NCI-H1436 treated with DMSO at 0.1 percent for 48 hours (cell line): ENCODE results near the gene FAM241B.

ENCODE experiments used
- DNase-seq: peaks from one replicate; lab custom pipeline; 2025; lab: John Stamatoyannopoulos, UW

Gene FAM241B

GRCh38 chr10:69666756-69667155 lies 36.7 kb downstream of the FAM241B start:
- DNase-seq: no peak

GRCh38 chr10:69668721-69669120 lies 38.7 kb downstream of the FAM241B start:
- DNase-seq: no peak

- no peak for DNase-seq
Observed at GRCh38 chr10:69669409-69669808, 39.4 kb downstream of the FAM241B start.

- DNase-seq: no peak
Observed at GRCh38 chr10:69673521-69673920, 43.5 kb downstream of the FAM241B start.

- no peak for DNase-seq
Observed at GRCh38 chr10:69674786-69675185, 44.7 kb downstream of the FAM241B start.

GRCh38 chr10:69676301-69676700 lies 46.3 kb downstream of the FAM241B start:
- DNase-seq: no peak

GRCh38 chr10:69677985-69678654 lies 48.1 kb downstream of the FAM241B start:
- DNase-seq: no peak

- no peak for DNase-seq
Observed at GRCh38 chr10:69679736-69680135, 49.7 kb downstream of the FAM241B start.

- DNase-seq: no peak
Observed at GRCh38 chr10:69680610-69681009, 50.6 kb downstream of the FAM241B start.

GRCh38 chr10:69681436-69681835 lies 51.4 kb downstream of the FAM241B start:
- no peak for DNase-seq

- no peak for DNase-seq
Observed at GRCh38 chr10:69682955-69683474, 53.0 kb downstream of the FAM241B start.
